H54 (cell line): ENCODE measurements around the gene SETD4.

ENCODE experiments used
- DNase-seq: peaks from one replicate; pipeline ENCODE4 v3.0.0; 2011; ENCODE audit warnings: low spot score, mixed read lengths; ENCODE audit not compliant: insufficient read length
- FAIRE-seq: peaks from 3 replicates; lab custom pipeline; 2011; peaks lifted over from hg19 to GRCh38; lab: Jason Lieb, UNC
- POLR2A ChIP-seq: IDR thresholded peaks from 2 replicates; pipeline ENCODE4 v1.6.1; 2011; ENCODE audit warnings: low read depth, mild to moderate bottlenecking, low read length

The SETD4 gene

GRCh38 chr21:35993875-35994490 is 66.3 kb downstream of the SETD4 start:
- no peak for TF ChIP-seq POLR2A
- FAIRE-seq (no peak), DNase-seq (no peak)

- no peak for TF ChIP-seq POLR2A
Observed at GRCh38 chr21:35991131-35991530, 69.2 kb downstream of the SETD4 start.

DNA sequence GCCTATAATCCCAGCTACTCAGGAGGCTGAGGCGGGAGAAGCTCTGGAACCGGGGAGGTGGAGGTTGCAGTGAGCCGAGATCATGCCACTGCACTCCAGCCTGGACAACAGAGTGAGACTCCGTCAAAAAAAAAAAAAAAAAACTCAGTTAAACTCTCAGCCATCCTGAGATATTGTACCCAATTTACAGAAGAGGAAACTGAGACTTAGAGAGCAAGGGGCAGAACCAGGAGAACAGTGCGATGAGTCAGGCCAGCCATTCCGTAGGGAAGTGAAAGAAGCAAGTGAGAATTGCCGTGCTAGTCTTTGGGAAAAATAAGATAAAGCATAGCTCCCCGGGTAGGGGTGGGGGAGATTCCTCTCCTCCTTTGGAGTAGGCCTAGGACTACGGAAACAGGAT is 69.7 kb downstream of the SETD4 start:
- no peak for TF ChIP-seq POLR2A
- FAIRE-seq (no peak), DNase-seq (no peak)

More at GRCh38 chr21:35991131-35991530, 69.2 kb downstream of the SETD4 start:
- DNase-seq (no peak), FAIRE-seq (no peak)

GRCh38 chr21:35989138-35989735 is 71.1 kb downstream of the SETD4 start:
- FAIRE-seq (no peak), DNase-seq (no peak)
- TF ChIP-seq POLR2A, result no peak

DNA sequence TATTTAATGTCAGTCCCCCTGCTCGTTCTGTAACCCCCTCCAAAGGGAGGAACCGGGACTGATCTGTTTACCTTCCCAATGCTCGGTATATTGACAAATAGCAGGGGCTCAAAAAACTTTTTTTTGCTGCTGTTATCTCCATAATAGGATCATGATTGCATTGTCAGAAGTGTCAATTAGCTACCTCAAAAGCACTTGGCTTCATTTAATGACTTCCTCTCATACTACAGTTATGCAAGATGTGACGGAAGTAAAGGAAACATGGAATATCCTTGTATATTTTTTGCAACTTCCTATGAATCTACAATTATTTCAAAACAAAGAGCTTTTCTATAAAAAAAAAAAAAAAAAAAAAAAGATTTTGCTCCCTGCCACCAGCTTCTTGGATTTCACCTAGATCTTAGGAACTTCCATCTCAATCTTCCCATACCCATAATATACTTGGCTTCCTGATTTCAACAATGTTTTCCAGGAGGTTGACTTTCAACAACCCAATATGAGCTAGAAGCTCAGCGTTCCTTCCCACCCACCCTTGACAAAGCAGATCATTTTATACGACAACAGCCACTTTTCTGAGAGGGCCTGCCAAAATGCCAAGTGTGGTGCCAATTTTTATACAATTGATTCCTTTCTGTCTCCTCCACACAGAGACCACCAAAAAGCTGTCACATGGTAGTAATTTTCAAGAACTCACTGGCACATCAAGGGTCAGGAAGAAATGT is 71.7 kb downstream of the SETD4 start:
- no peak for DNase-seq
- no peak for FAIRE-seq
- no peak for TF ChIP-seq POLR2A

- DNase-seq (no peak), FAIRE-seq (no peak)
- TF ChIP-seq POLR2A, result no peak
Observed at GRCh38 chr21:35987475-35987874, 72.9 kb downstream of the SETD4 start.

GRCh38 chr21:35984654-35985361 is 75.5 kb downstream of the SETD4 start:
- no peak for FAIRE-seq
- no peak for DNase-seq
- no peak for TF ChIP-seq POLR2A
